HCT116 (cell line): ENCODE results near the gene PGC. TPM values are rescaled to one million over a fixed set of nuclear protein-coding genes. Genes with fewer than 3 reads are reported as not detected.

Experiments used
- ATAC-seq: fragments of 200-7000 bp; cut with Tn5 transposase; 2 replicates; pipeline ENCODE4 v1.9.1; 2020; ENCODE audit warnings: mild to moderate bottlenecking, moderate library complexity
- Bru-seq: library from RNA; stranded (reverse); fragments of 400-500 nt; gene quantifications from one replicate; lab custom pipeline; 2021; lab: Mats Ljungman, UMichigan
- BruChase-seq, 2 experiments: library from RNA; stranded (reverse); fragments of 400-500 nt; gene quantifications; one replicate each; lab custom pipeline; 2021; lab: Mats Ljungman, UMichigan
- BruUV-seq: library from RNA; stranded (reverse); fragments of 400-500 nt; replicated peaks from 2 replicates; lab custom pipeline; 2021; lab: Mats Ljungman, UMichigan
- CTCF ChIA-PET: fragments of 300-600 bp; sonication (Branson Sonifier 250); formaldehyde crosslinking; loops from one replicate; lab custom pipeline; 2021; ENCODE audit warnings: antibody characterized with exemption; lab: Charles Lee
- POLR2A ChIA-PET: fragments of 300-600, 350-600 bp; sonication (Branson Sonifier 250); formaldehyde crosslinking; loops from one replicate; lab custom pipeline; 2021; ENCODE audit warnings: antibody characterized with exemption; lab: Charles Lee
- RAD21 ChIA-PET, 2 experiments: fragments of 300-600 bp; sonication (Branson Sonifier 250); formaldehyde crosslinking; loops; one replicate each; lab custom pipeline; 2023; ENCODE audit warnings: low total read pairs in 2 of 2; ENCODE audit not compliant: uncharacterized antibody in 2 of 2, unreplicated experiment in 2 of 2, low non-redundant PET in 1 of 2; lab: Charles Lee
- DNase-seq: peaks from one replicate; pipeline ENCODE4 v3.0.0-alpha.2; 2010; ENCODE audit warnings: low read depth, low spot score
- H2AFZ ChIP-seq: fragments of 200-600 bp; shearing (Covaris generic), sonication (generic); 2 replicates; pipeline ENCODE4 v1.6.1; 2017; ENCODE audit warnings: low read depth, mixed run types, mixed read lengths, antibody characterized with exemption, low read length; ENCODE audit not compliant: poor library complexity, severe bottlenecking
- H3K27ac ChIP-seq: 2 replicates; pipeline ENCODE4 v1.5.1; 2012; ENCODE audit warnings: low read depth, low read length
- H3K27me3 ChIP-seq: fragments of 200-600 bp; sonication (generic); 2 replicates; pipeline ENCODE4 v1.6.1; 2016; ENCODE audit warnings: mixed run types, low read length, mixed read lengths; ENCODE audit not compliant: insufficient read depth
- H3K36me3 ChIP-seq, 2 experiments: fragments of 200-500 bp in 1 of 2; fragments of 200-600 bp in 1 of 2; sonication (Bioruptor generic) in 1 of 2; sonication (generic) in 1 of 2; 2 replicates each; pipeline versions ENCODE4 v1.5.1 to v1.6.1; 2014 to 2016; ENCODE audit warnings: low read length in 2 of 2, inconsistent platforms in 1 of 2, mixed read lengths in 1 of 2, mixed run types in 1 of 2; ENCODE audit not compliant: insufficient read depth in 2 of 2, control insufficient read depth in 1 of 2
- H3K4me1 ChIP-seq, 2 experiments: fragments of 200-600 bp in 1 of 2; sonication (generic) in 1 of 2; 2 replicates each; pipeline versions ENCODE4 v1.5.1 to v1.6.1; 2012 to 2017; ENCODE audit warnings: low read length in 2 of 2, inconsistent platforms in 1 of 2, mild to moderate bottlenecking in 1 of 2, mixed read lengths in 1 of 2, mixed run types in 1 of 2, moderate library complexity in 1 of 2; ENCODE audit not compliant: insufficient read depth in 2 of 2, control insufficient read depth in 1 of 2
- H3K4me2 ChIP-seq: fragments of 200-600 bp; sonication (generic); 2 replicates; pipeline ENCODE4 v1.6.1; 2017; ENCODE audit warnings: mixed run types, low read length, mixed read lengths
- H3K4me3 ChIP-seq, 2 experiments: fragments of 200-600 bp in 1 of 2; sonication (generic) in 1 of 2; replicated peaks in 1 of 2; 2 replicates each; pipeline ENCODE4 v1.5.1; 2011 to 2016; ENCODE audit warnings: low read length in 2 of 2, control low read depth in 1 of 2, low read depth in 1 of 2, mild to moderate bottlenecking in 1 of 2, mixed read lengths in 1 of 2, mixed run types in 1 of 2
- H3K79me2 ChIP-seq: fragments of 200-600 bp; sonication (generic); 2 replicates; pipeline ENCODE4 v1.6.1; 2017; ENCODE audit warnings: mild to moderate bottlenecking, mixed run types, low read length, moderate library complexity, mixed read lengths; ENCODE audit not compliant: insufficient read depth
- H3K9ac ChIP-seq: fragments of 200-600 bp; sonication (generic); 2 replicates; pipeline ENCODE4 v1.6.1; 2016; ENCODE audit warnings: low read length, mixed read lengths
- H3K9me2 ChIP-seq: fragments of 200-600 bp; sonication (generic), shearing (Covaris generic); 2 replicates; pipeline ENCODE4 v1.6.1; 2017; ENCODE audit warnings: mixed run types, mild to moderate bottlenecking, moderate library complexity; ENCODE audit not compliant: insufficient read depth
- H3K9me3 ChIP-seq, 2 experiments: fragments of 200-500 bp in 1 of 2; fragments of 200-600 bp in 1 of 2; sonication (Bioruptor generic) in 1 of 2; sonication (generic) in 1 of 2; 2 replicates each; pipeline ENCODE4 v1.6.1; 2014 to 2017; ENCODE audit warnings: low read length in 2 of 2, mixed read lengths in 2 of 2, inconsistent platforms in 1 of 2, low read depth in 1 of 2, mild to moderate bottlenecking in 1 of 2, mixed run types in 1 of 2, moderate library complexity in 1 of 2; ENCODE audit not compliant: control insufficient read depth in 1 of 2, insufficient read depth in 1 of 2
- H4K20me1 ChIP-seq: fragments of 200-600 bp; sonication (generic), shearing (Covaris generic); 2 replicates; pipeline ENCODE4 v1.6.1; 2017; ENCODE audit warnings: mixed run types, mild to moderate bottlenecking, moderate library complexity; ENCODE audit not compliant: insufficient read depth
- CBX3 ChIP-seq: IDR thresholded peaks from 2 replicates; pipeline ENCODE4 v1.6.1; 2012; ENCODE audit warnings: low read depth
- ELF1 ChIP-seq: IDR thresholded peaks from 2 replicates; pipeline ENCODE4 v1.6.1; 2012; ENCODE audit warnings: low read depth, borderline replicate concordance
- EZH2 ChIP-seq: fragments of 200-600 bp; sonication (generic); IDR thresholded peaks from 2 replicates; pipeline ENCODE4 v1.6.1; 2017; ENCODE audit warnings: antibody characterized with exemption, mixed run types
- EZH2phosphoT487 ChIP-seq: fragments of 200-600 bp; IDR thresholded peaks from 2 replicates; pipeline ENCODE4 v1.6.1; 2018; ENCODE audit warnings: antibody characterized with exemption, borderline replicate concordance
- FOSL1 ChIP-seq: IDR thresholded peaks from 2 replicates; pipeline ENCODE4 v1.6.1; 2012; ENCODE audit warnings: low read depth
- POLR2A ChIP-seq: IDR thresholded peaks from 2 replicates; pipeline ENCODE4 v1.7.0; 2011; ENCODE audit warnings: borderline replicate concordance; ENCODE audit not compliant: insufficient read depth, insufficient read length; ENCODE audit errors: extremely low read depth
- POLR2AphosphoS5 ChIP-seq: IDR thresholded peaks from 2 replicates; pipeline ENCODE4 v1.6.1; 2011; ENCODE audit warnings: mild to moderate bottlenecking, low read depth, low read length, moderate library complexity
- SIN3A ChIP-seq: IDR thresholded peaks from 2 replicates; pipeline ENCODE4 v1.6.1; 2012; ENCODE audit warnings: low read depth
- SP1 ChIP-seq: IDR thresholded peaks from 2 replicates; pipeline ENCODE4 v1.6.1; 2012; ENCODE audit warnings: low read depth
- SRF ChIP-seq: IDR thresholded peaks from 2 replicates; pipeline ENCODE4 v1.6.1; 2012; ENCODE audit warnings: low read depth
- TCF7L2 ChIP-seq: IDR thresholded peaks from 2 replicates; pipeline ENCODE4 v1.7.0; 2011; ENCODE audit warnings: borderline replicate concordance, inconsistent platforms; ENCODE audit not compliant: insufficient read depth, insufficient read length; ENCODE audit errors: extremely low read depth
- ZFX ChIP-seq: fragments of 450-650 bp; IDR thresholded peaks from 2 replicates; pipeline ENCODE4 v1.6.1; 2017
- ZNF274 ChIP-seq: fragments of 200-500 bp; sonication (Bioruptor generic); IDR thresholded peaks from 2 replicates; pipeline ENCODE4 v1.6.1; 2014; ENCODE audit warnings: mild to moderate bottlenecking, low read depth, low read length, inconsistent platforms
- intact Hi-C: fragments of 100-400 bp; cut with micrococcal nuclease; formaldehyde crosslinking; loops from 2 replicates; pipeline ENCODE4 v1.10.0; 2022
- long read RNA-seq: library from polyadenylated mRNA; unstranded; transcript quantifications from one replicate; pipeline ENCODE4 v2.0.0, GENCODE V29; 2021; ENCODE audit not compliant: unreplicated experiment
- polyA plus RNA-seq: library from polyadenylated mRNA; unstranded; fragments of >200 nt; gene quantifications from 2 replicates; pipeline ENCODE4 v1.2.1, GENCODE V29; 2012; ENCODE audit warnings: missing spikeins
- total RNA-seq: library from RNA; stranded (reverse); gene quantifications from one replicate; pipeline ENCODE4 v1.2.1, GENCODE V29; 2021; ENCODE audit not compliant: unreplicated experiment
- TF ChIP-seq, protein P1 (sequence below): IDR thresholded peaks from 2 replicates; pipeline ENCODE4 v1.6.1; 2012
- TF ChIP-seq, protein P2 (sequence below): IDR thresholded peaks from 2 replicates; pipeline ENCODE4 v1.6.1; 2011; ENCODE audit warnings: mild to moderate bottlenecking, low read length, moderate library complexity; ENCODE audit not compliant: insufficient replicate concordance; ENCODE audit errors: extremely low read depth

PGC gene
- total RNA-seq (1.2 TPM), Bru-seq, nascent RNA (percentile 12 among the genes with signal in this experiment), BruChase-seq, experiment 1, labeled RNA remaining after a 6-hour chase (percentile 19 among the genes with signal in this experiment), BruChase-seq, experiment 2, labeled RNA remaining after a 2-hour chase (percentile 13 among the genes with signal in this experiment)
- polyA plus RNA-seq: 0.06 TPM in 1 of 2 replicates, not detected in the other
- long read RNA-seq: 0 reads

DNA sequence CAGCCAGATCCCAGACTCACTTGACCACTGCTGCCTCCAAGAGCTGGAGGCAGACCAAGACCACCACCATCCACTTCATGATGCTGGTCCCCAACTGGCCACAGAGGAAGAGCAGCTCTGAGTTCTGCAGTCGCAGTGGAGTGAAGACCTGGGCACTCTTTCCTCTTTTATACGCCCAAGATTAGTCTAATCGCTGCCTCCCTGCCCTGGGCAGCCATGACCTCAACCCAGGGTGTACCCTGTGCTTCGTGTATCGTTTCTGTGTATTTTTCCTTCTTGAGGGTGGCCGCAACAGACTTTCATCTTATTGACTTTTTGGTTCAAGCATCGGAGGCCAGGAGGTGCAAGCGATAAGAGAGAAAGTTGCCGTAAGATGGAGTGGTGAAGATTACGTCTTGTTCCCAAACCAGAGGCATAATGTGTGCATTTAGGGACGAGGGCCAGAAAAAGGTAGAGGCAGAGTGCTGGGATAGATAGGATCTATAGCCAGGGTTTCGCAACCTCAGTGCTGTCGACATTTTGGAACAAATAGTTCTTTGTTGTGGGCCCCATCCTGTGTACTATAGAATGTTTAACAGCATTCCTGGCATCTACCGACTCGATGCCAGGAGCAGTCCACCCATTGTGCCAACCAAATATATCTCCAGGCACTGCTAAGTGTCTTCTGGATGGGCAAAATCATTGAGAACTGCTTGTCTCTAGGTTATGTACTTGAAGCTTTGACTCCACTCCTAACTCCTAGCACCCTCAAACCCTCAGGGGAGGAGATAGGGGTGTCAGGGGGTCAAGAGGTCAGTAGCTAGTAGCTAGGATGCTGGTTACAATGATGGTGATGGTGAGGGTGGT is at the start of gene PGC:
Gene PGC, minus strand, starts transcription at position 142 of the 846 bp plus-strand sequence. Its CDS starts 63 bp downstream, at position 79.
- ChIA-PET RAD21 (no interaction called here), CTCF (no interaction called here), POLR2A (no interaction called here)
- ATAC-seq (no peak), DNase-seq (no peak)
- Histone ChIP-seq H3K4me2 (no peak within 1 kb of the TSS), H4K20me1 (no peaks in the 10 kb centered on the region), H3K36me3 (no peaks in the 10 kb centered on the region), H3K27me3 (no peaks in the 10 kb centered on the region), H2AFZ (no peak within 1 kb of the TSS), H3K4me1 (peaks cover 0 to 1% of the 10 kb centered on the region in 2 experiments; a peak in 2 of 4 replicates), H3K9me3 (no peaks in the 10 kb centered on the region), H3K4me3 (no peak within 1 kb of the TSS), H3K9me2 (no peaks in the 10 kb centered on the region), H3K79me2 (no peaks in the 10 kb centered on the region), H3K27ac (no peak within 1 kb of the TSS), H3K9ac (no peak within 1 kb of the TSS)
- intact Hi-C loops: no loop called here
- TF ChIP-seq, protein P1, sequence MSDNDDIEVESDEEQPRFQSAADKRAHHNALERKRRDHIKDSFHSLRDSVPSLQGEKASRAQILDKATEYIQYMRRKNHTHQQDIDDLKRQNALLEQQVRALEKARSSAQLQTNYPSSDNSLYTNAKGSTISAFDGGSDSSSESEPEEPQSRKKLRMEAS: no peak
- TF ChIP-seq CBX3 (no peak), TCF7L2 (no peak), SP1 (no peak), SRF (no peak), ZFX (no peak), ZNF274 (no peak), EZH2phosphoT487 (no peak), POLR2A (no peak), FOSL1 (no peak), POLR2AphosphoS5 (no peak), SIN3A (no peak), EZH2 (no peak), ELF1 (no peak)
- TF ChIP-seq, protein P2, sequence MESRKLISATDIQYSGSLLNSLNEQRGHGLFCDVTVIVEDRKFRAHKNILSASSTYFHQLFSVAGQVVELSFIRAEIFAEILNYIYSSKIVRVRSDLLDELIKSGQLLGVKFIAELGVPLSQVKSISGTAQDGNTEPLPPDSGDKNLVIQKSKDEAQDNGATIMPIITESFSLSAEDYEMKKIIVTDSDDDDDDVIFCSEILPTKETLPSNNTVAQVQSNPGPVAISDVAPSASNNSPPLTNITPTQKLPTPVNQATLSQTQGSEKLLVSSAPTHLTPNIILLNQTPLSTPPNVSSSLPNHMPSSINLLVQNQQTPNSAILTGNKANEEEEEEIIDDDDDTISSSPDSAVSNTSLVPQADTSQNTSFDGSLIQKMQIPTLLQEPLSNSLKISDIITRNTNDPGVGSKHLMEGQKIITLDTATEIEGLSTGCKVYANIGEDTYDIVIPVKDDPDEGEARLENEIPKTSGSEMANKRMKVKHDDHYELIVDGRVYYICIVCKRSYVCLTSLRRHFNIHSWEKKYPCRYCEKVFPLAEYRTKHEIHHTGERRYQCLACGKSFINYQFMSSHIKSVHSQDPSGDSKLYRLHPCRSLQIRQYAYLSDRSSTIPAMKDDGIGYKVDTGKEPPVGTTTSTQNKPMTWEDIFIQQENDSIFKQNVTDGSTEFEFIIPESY: no peak
- BruUV-seq: no TSS peak
